ENCODE data around the gene SHC4. TPM values are rescaled to one million over a fixed set of nuclear protein-coding genes. Genes with fewer than 3 reads are reported as not detected.
"Not testable (repeated sequence)": the region's sequence is repeated elsewhere in the genome, so short reads cannot be mapped to it uniquely, and the experiment has no call there.

Gene SHC4
- total and polyA plus RNA-seq, 4 donors, result 0.09 to 1.9 (median 0.44) TPM

- 84% methylated on average over 3 of the region's 3 CpGs for WGBS, 2 donors
- no peak for ATAC-seq (ENCODE audit: insufficient read depth, low FRiP score)
- Histone ChIP-seq H3K27me3 (ENCODE audit: control insufficient read depth in 3 of 3, insufficient read depth in 3 of 3, low read length in 2 of 3) (no peaks in the 10 kb centered on the region), H3K27ac (ENCODE audit: low read depth in 1 of 2, low read length in 1 of 2) (no peak overlapping the region), H3K9ac (ENCODE audit: insufficient read depth in 1 of 2, low read length in 2 of 2) (no peak overlapping the region), H3K4me3 (no peak overlapping the region), H3K36me3 (ENCODE audit: control insufficient read depth in 4 of 4, insufficient read depth in 4 of 4, low read length in 4 of 4) (no peaks in the 10 kb centered on the region), H3K4me1 (ENCODE audit: control insufficient read depth in 5 of 5, insufficient read depth in 5 of 5, low read length in 5 of 5) (peaks cover 0 to 4% (median 0%) of the 10 kb centered on the region in 5 donors), H3K9me3 (ENCODE audit: control insufficient read depth in 4 of 4, insufficient read depth in 3 of 4, low read length in 3 of 4) (no peaks in the 10 kb centered on the region)
- no peak for DNase-seq
- no peak for TF ChIP-seq CTCF (IDR thresholded peaks at IDR 0.05; ENCODE audit: control extremely low read depth, extremely low read depth)
These were observed 47.0 kb downstream of the SHC4 start for GRCh38 chr15:48916721-48917120.

- H3K9me3 ChIP-seq (ENCODE audit: control insufficient read depth in 4 of 4, insufficient read depth in 3 of 4, low read length in 3 of 4), result no peaks in the 10 kb centered on the region
- ATAC-seq (ENCODE audit: insufficient read depth, low FRiP score) (no peak), DNase-seq (no peak)
- WGBS, 2 donors, result 67 to 72% methylated on average over 3 of the region's 3 CpGs
- H3K9ac ChIP-seq (ENCODE audit: insufficient read depth in 1 of 2, low read length in 2 of 2), result no peak overlapping the region
- H3K27ac ChIP-seq (ENCODE audit: low read depth in 1 of 2, low read length in 1 of 2), result no peak overlapping the region
- H3K27me3 ChIP-seq (ENCODE audit: control insufficient read depth in 3 of 3, insufficient read depth in 3 of 3, low read length in 2 of 3), result no peaks in the 10 kb centered on the region
- H3K4me1 ChIP-seq (ENCODE audit: control insufficient read depth in 5 of 5, insufficient read depth in 5 of 5, low read length in 5 of 5), result peaks cover 0 to 4% (median 0%) of the 10 kb centered on the region in 5 donors
- no peak for TF ChIP-seq CTCF (IDR thresholded peaks at IDR 0.05; ENCODE audit: control extremely low read depth, extremely low read depth)
- H3K36me3 ChIP-seq (ENCODE audit: control insufficient read depth in 4 of 4, insufficient read depth in 4 of 4, low read length in 4 of 4), result no peaks in the 10 kb centered on the region
- no peak overlapping the region for H3K4me3 ChIP-seq
These were observed 47.9 kb downstream of the SHC4 start for GRCh38 chr15:48915861-48916260.

- H3K36me3 ChIP-seq (ENCODE audit: control insufficient read depth in 4 of 4, insufficient read depth in 4 of 4, low read length in 4 of 4), result no peaks in the 10 kb centered on the region
- H3K27ac ChIP-seq (ENCODE audit: low read depth in 1 of 2, low read length in 1 of 2), result no peak overlapping the region
- H3K4me3 ChIP-seq, result no peak overlapping the region
- WGBS, 2 donors, result 86 to 93% methylated on average over 3 of the region's 3 CpGs
- peaks cover 0 to 4% (median 0%) of the 10 kb centered on the region in 5 donors for H3K4me1 ChIP-seq (ENCODE audit: control insufficient read depth in 5 of 5, insufficient read depth in 5 of 5, low read length in 5 of 5)
- H3K9me3 ChIP-seq (ENCODE audit: control insufficient read depth in 4 of 4, insufficient read depth in 3 of 4, low read length in 3 of 4), result no peaks in the 10 kb centered on the region
- TF ChIP-seq CTCF (IDR thresholded peaks at IDR 0.05; ENCODE audit: control extremely low read depth, extremely low read depth), result no peak
- no peak for DNase-seq
- H3K9ac ChIP-seq (ENCODE audit: insufficient read depth in 1 of 2, low read length in 2 of 2), result no peak overlapping the region
- no peak for ATAC-seq (ENCODE audit: insufficient read depth, low FRiP score)
- H3K27me3 ChIP-seq (ENCODE audit: control insufficient read depth in 3 of 3, insufficient read depth in 3 of 3, low read length in 2 of 3), result no peaks in the 10 kb centered on the region
These were observed 49.0 kb downstream of the SHC4 start for GRCh38 chr15:48914717-48915116.

GRCh38 chr15:48913141-48913540 is 50.6 kb downstream of the SHC4 start:
- H3K36me3 ChIP-seq (ENCODE audit: control insufficient read depth in 4 of 4, insufficient read depth in 4 of 4, low read length in 4 of 4), result no peaks in the 10 kb centered on the region
- no peak overlapping the region for H3K9ac ChIP-seq (ENCODE audit: insufficient read depth in 1 of 2, low read length in 2 of 2)
- 94 to 99% methylated on average over 4 of the region's 4 CpGs for WGBS, 2 donors
- H3K4me1 ChIP-seq (ENCODE audit: control insufficient read depth in 5 of 5, insufficient read depth in 5 of 5, low read length in 5 of 5), result peaks cover 0 to 4% (median 0%) of the 10 kb centered on the region in 5 donors
- DNase-seq (no peak), ATAC-seq (ENCODE audit: insufficient read depth, low FRiP score) (no peak)
- H3K27ac ChIP-seq (ENCODE audit: low read depth in 1 of 2, low read length in 1 of 2), result no peak overlapping the region
- H3K4me3 ChIP-seq, result no peak overlapping the region
- TF ChIP-seq CTCF (IDR thresholded peaks at IDR 0.05; ENCODE audit: control extremely low read depth, extremely low read depth), result no peak
- H3K9me3 ChIP-seq (ENCODE audit: control insufficient read depth in 4 of 4, insufficient read depth in 3 of 4, low read length in 3 of 4), result no peaks in the 10 kb centered on the region
- no peaks in the 10 kb centered on the region for H3K27me3 ChIP-seq (ENCODE audit: control insufficient read depth in 3 of 3, insufficient read depth in 3 of 3, low read length in 2 of 3)

- not testable (repeated sequence) for H3K4me1 ChIP-seq (ENCODE audit: control insufficient read depth in 5 of 5, insufficient read depth in 5 of 5, low read length in 5 of 5); H3K27me3 ChIP-seq (ENCODE audit: control insufficient read depth in 3 of 3, insufficient read depth in 3 of 3, low read length in 2 of 3); H3K4me3 ChIP-seq; DNase-seq; H3K27ac ChIP-seq (ENCODE audit: low read depth in 1 of 2, low read length in 1 of 2); H3K9ac ChIP-seq (ENCODE audit: insufficient read depth in 1 of 2, low read length in 2 of 2); ATAC-seq (ENCODE audit: insufficient read depth, low FRiP score); H3K36me3 ChIP-seq (ENCODE audit: control insufficient read depth in 4 of 4, insufficient read depth in 4 of 4, low read length in 4 of 4); H3K9me3 ChIP-seq (ENCODE audit: control insufficient read depth in 4 of 4, insufficient read depth in 3 of 4, low read length in 3 of 4)
- WGBS, 2 donors, result 82 to 88% methylated on average over 2 of the region's 2 CpGs
These were observed 53.2 kb downstream of the SHC4 start for GRCh38 chr15:48910554-48910953.

GRCh38 chr15:48909313-48909712 is 54.4 kb downstream of the SHC4 start:
- H3K4me1 ChIP-seq (ENCODE audit: control insufficient read depth in 5 of 5, insufficient read depth in 5 of 5, low read length in 5 of 5); H3K36me3 ChIP-seq (ENCODE audit: control insufficient read depth in 4 of 4, insufficient read depth in 4 of 4, low read length in 4 of 4); ATAC-seq (ENCODE audit: insufficient read depth, low FRiP score); H3K9ac ChIP-seq (ENCODE audit: insufficient read depth in 1 of 2, low read length in 2 of 2); H3K27ac ChIP-seq (ENCODE audit: low read depth in 1 of 2, low read length in 1 of 2); H3K9me3 ChIP-seq (ENCODE audit: control insufficient read depth in 4 of 4, insufficient read depth in 3 of 4, low read length in 3 of 4); H3K4me3 ChIP-seq; H3K27me3 ChIP-seq (ENCODE audit: control insufficient read depth in 3 of 3, insufficient read depth in 3 of 3, low read length in 2 of 3); DNase-seq: not testable (repeated sequence)
- WGBS, 2 donors, result 45 to 58% methylated on average over 2 of the region's 2 CpGs

Data from lung (tissue), 12 donors.